RPMI8226 (cell line): ENCODE measurements around the gene ZBTB47.

ENCODE experiments used
- DNase-seq: peaks from one replicate; pipeline ENCODE4 v3.0.0-alpha.2; 2015

ZBTB47 gene

GRCh38 chr3:42653303-42653559 is 266 bp upstream of the ZBTB47 start:
- no peak for DNase-seq

GRCh38 chr3:42654331-42655201 is 1.1 kb downstream of the ZBTB47 start:
- peak; percentile 42 for DNase-seq

- peak; percentile 32 for DNase-seq
These were observed 1.9 kb downstream of the ZBTB47 start for GRCh38 chr3:42655331-42655888.

- DNase-seq = no peak
These were observed 2.6 kb downstream of the ZBTB47 start for GRCh38 chr3:42655980-42656679.

GRCh38 chr3:42656680-42657610 is 3.4 kb downstream of the ZBTB47 start:
- DNase-seq = no peak

GRCh38 chr3:42657675-42658074 is 4.2 kb downstream of the ZBTB47 start:
- DNase-seq = no peak

- no peak for DNase-seq
These were observed 4.7 kb downstream of the ZBTB47 start for GRCh38 chr3:42658091-42658770.

GRCh38 chr3:42658771-42659390 is 5.4 kb downstream of the ZBTB47 start:
- DNase-seq = no peak

- DNase-seq = no peak
These were observed 6.1 kb downstream of the ZBTB47 start for GRCh38 chr3:42659451-42660130.

- no peak for DNase-seq
These were observed 6.7 kb downstream of the ZBTB47 start for GRCh38 chr3:42660131-42660715.

GRCh38 chr3:42660898-42661297 is 7.4 kb downstream of the ZBTB47 start:
- peak; percentile 76 for DNase-seq

- no peak for DNase-seq
These were observed 8.1 kb downstream of the ZBTB47 start for GRCh38 chr3:42661593-42662022.

GRCh38 chr3:42662037-42662812 is 8.7 kb downstream of the ZBTB47 start:
- no peak for DNase-seq

GRCh38 chr3:42662813-42663535 is 9.5 kb downstream of the ZBTB47 start:
- no peak for DNase-seq

- DNase-seq = no peak
These were observed 10.3 kb downstream of the ZBTB47 start for GRCh38 chr3:42663581-42664437.

GRCh38 chr3:42664438-42664803 is 10.9 kb downstream of the ZBTB47 start:
- DNase-seq = no peak

- no peak for DNase-seq
These were observed 11.8 kb downstream of the ZBTB47 start for GRCh38 chr3:42665050-42665878.
